ENCODE data around the gene MIR17HG. TPM values are rescaled to one million over a fixed set of nuclear protein-coding genes. Genes with fewer than 3 reads are reported as not detected.

Gene MIR17HG
- total and polyA plus RNA-seq, 9 donors: 0.82 to 7.9 (median 5.1) TPM

GRCh38 chr13:91329733-91330132 lies 17.8 kb upstream of the MIR17HG start:
- intact Hi-C loops (cut with DNase I): no loop called here
- TF ChIP-seq EP300 (IDR thresholded peaks at IDR 0.05) (no peak), POLR2A (IDR thresholded peaks at IDR 0.05) (no peak), CTCF (IDR thresholded peaks at IDR 0.05) (no peak)
- no peaks in the 10 kb centered on the region for H3K36me3 ChIP-seq
- no peak for DNase-seq
- H3K4me1 ChIP-seq (ENCODE audit: insufficient read depth): no peaks in the 10 kb centered on the region
- H3K4me3 ChIP-seq: no peak overlapping the region
- H3K27me3 ChIP-seq: no peaks in the 10 kb centered on the region
- WGBS, 3 donors: 82 to 93% (median 85%) methylated on average over 1 of the region's 1 CpG
- H3K9me3 ChIP-seq: no peaks in the 10 kb centered on the region
- H3K27ac ChIP-seq: no peak overlapping the region

GRCh38 chr13:91331047-91331915 lies 16.2 kb upstream of the MIR17HG start:
- no peak for DNase-seq
- Histone ChIP-seq H3K27ac (no peak overlapping the region), H3K27me3 (no peaks in the 10 kb centered on the region), H3K36me3 (no peaks in the 10 kb centered on the region), H3K4me1 (ENCODE audit: insufficient read depth) (no peaks in the 10 kb centered on the region), H3K9me3 (no peaks in the 10 kb centered on the region), H3K4me3 (no peak overlapping the region)
- TF ChIP-seq EP300 (IDR thresholded peaks at IDR 0.05) (no peak), CTCF (IDR thresholded peaks at IDR 0.05) (no peak), POLR2A (IDR thresholded peaks at IDR 0.05) (no peak)
- 80 to 82% (median 81%) methylated on average over 4 of the region's 4 CpGs for WGBS, 3 donors
- intact Hi-C loops (cut with DNase I): no loop called here

- Histone ChIP-seq H3K4me3 (no peak overlapping the region), H3K27ac (no peak overlapping the region), H3K9me3 (no peaks in the 10 kb centered on the region), H3K27me3 (no peaks in the 10 kb centered on the region), H3K4me1 (ENCODE audit: insufficient read depth) (peaks cover 2% of the 10 kb centered on the region), H3K36me3 (no peaks in the 10 kb centered on the region)
- WGBS, 3 donors: 62 to 74% (median 70%) methylated on average over 4 of the region's 4 CpGs
- no peak for TF ChIP-seq EP300 (IDR thresholded peaks at IDR 0.05)
- intact Hi-C loops (cut with DNase I): no loop called here
- DNase-seq: no peak
Measured at GRCh38 chr13:91346062-91346461, 1.4 kb upstream of the MIR17HG start.

- TF ChIP-seq POLR2A (IDR thresholded peaks at IDR 0.05) (no peak), EP300 (IDR thresholded peaks at IDR 0.05) (no peak), CTCF (IDR thresholded peaks at IDR 0.05) (no peak)
- Histone ChIP-seq H3K4me1 (ENCODE audit: insufficient read depth) (peaks cover 2% of the 10 kb centered on the region), H3K27me3 (no peaks in the 10 kb centered on the region), H3K27ac (peak overlapping the region in 1 of 2 donors; percentile 98), H3K9me3 (no peaks in the 10 kb centered on the region), H3K36me3 (no peaks in the 10 kb centered on the region), H3K4me3 (peak overlapping the region; percentile 74)
- intact Hi-C loops (cut with DNase I): no loop called here
- DNase-seq: peak in 2 of 5 donors; percentile 8 to 14
- 0 to 1% (median 1%) methylated on average over 11 of the region's 11 CpGs for WGBS, 3 donors
Measured at GRCh38 chr13:91346850-91347201, 661 bp upstream of the MIR17HG start.
